Retinal pigment epithelial cell (primary cell): ENCODE measurements around the gene BHLHE40.

Source experiments
- DNase-seq: peaks from one replicate; pipeline ENCODE4 v3.0.0-alpha.2; 2010; ENCODE audit warnings: low read depth
- H3K4me3 ChIP-seq: 2 replicates; pipeline ENCODE4 v1.5.1; 2011; ENCODE audit warnings: mild to moderate bottlenecking, low read length, control low read depth, moderate library complexity
- TF ChIP-seq, protein P1 (sequence below): conservative IDR thresholded peaks from 2 replicates; pipeline ENCODE4 v1.5.1; 2011; ENCODE audit warnings: low read depth, low read length, control low read depth, inconsistent platforms

BHLHE40 gene

GRCh38 chr3:4939276-4939675 lies 40.0 kb upstream of the BHLHE40 start:
- TF ChIP-seq, protein P1, sequence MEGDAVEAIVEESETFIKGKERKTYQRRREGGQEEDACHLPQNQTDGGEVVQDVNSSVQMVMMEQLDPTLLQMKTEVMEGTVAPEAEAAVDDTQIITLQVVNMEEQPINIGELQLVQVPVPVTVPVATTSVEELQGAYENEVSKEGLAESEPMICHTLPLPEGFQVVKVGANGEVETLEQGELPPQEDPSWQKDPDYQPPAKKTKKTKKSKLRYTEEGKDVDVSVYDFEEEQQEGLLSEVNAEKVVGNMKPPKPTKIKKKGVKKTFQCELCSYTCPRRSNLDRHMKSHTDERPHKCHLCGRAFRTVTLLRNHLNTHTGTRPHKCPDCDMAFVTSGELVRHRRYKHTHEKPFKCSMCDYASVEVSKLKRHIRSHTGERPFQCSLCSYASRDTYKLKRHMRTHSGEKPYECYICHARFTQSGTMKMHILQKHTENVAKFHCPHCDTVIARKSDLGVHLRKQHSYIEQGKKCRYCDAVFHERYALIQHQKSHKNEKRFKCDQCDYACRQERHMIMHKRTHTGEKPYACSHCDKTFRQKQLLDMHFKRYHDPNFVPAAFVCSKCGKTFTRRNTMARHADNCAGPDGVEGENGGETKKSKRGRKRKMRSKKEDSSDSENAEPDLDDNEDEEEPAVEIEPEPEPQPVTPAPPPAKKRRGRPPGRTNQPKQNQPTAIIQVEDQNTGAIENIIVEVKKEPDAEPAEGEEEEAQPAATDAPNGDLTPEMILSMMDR, result no peak
- H3K4me3 ChIP-seq, result no peak overlapping the region
- DNase-seq, result no peak

GRCh38 chr3:4940985-4941384 lies 38.3 kb upstream of the BHLHE40 start:
- H3K4me3 ChIP-seq, result no peak overlapping the region
- TF ChIP-seq, protein P1, result no peak
- no peak for DNase-seq

DNA sequence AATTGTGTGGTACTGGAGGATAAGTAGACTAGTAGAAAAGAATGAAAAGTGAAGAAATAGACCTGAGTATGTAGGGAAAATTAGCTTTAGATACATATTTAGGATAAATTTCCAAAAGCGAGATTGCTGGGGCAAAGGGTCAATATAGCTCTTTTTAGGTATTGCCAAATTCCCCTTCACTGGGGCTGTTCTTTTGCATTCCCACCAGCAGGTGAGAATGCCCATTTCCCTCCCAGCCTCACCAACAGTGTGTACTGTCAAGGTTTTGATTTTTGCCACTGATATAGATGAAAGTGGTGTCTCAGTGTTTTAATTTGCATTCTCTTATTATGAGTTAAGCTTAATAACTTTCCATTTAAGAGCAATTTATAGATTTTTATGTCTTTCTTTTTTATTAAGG lies 35.7 kb upstream of the BHLHE40 start:
- H3K4me3 ChIP-seq, result no peak overlapping the region
- TF ChIP-seq, protein P1, result peak; percentile 31
- no peak for DNase-seq

GRCh38 chr3:4945324-4945723 lies 33.9 kb upstream of the BHLHE40 start:
- DNase-seq, result no peak
- no peak overlapping the region for H3K4me3 ChIP-seq

GRCh38 chr3:4947028-4947427 lies 32.2 kb upstream of the BHLHE40 start:
- TF ChIP-seq, protein P1, result no peak
- H3K4me3 ChIP-seq, result no peak overlapping the region
- DNase-seq, result no peak

More at GRCh38 chr3:4945324-4945723, 33.9 kb upstream of the BHLHE40 start:
- TF ChIP-seq, protein P1, result no peak

DNA sequence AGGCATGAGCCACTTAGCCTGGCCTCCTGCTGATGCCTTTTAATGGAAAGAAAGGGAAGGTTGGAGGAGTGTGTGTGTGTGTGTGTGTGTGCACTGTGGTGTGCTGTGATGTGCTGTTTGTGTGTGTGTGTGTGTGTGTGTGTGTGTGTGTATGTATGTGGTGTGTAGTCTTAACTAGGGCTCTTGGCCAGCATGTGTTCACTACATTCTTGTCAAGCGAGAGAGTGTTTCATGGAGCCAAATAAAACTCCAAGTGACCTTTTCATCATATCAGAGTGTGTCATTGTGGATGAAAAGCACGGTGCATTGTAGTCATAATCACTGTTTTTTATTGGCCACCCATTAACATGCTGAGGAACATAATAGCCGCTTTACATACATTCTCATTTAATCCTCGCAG lies 30.8 kb upstream of the BHLHE40 start:
- DNase-seq, result no peak
- TF ChIP-seq, protein P1, result no peak
- H3K4me3 ChIP-seq, result no peak overlapping the region

DNA sequence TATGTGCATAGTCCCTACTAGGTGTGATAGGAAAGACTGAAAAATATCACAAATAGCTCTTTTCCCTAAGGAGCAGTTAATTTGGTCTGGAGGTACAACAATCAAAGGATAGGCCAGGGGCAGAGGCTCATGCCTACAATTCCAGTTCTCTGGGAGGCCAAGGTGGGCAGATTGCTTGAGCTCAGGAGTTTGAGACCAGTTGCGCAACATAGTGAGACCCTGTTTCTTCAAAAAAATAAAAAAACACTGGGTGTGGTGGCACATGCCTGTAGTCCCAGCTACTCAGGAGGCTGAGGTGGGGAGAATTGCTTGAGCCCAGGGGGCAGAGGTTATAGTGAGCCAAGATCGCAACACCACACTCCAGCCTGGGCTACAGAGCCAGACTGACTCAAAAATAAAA lies 30.2 kb upstream of the BHLHE40 start:
- no peak overlapping the region for H3K4me3 ChIP-seq
- TF ChIP-seq, protein P1, result no peak
- no peak for DNase-seq
